ENCODE data around the gene ESPN. TPM values are rescaled to one million over a fixed set of nuclear protein-coding genes. Genes with fewer than 3 reads are reported as not detected.

The ESPN gene
- total RNA-seq, 1 donor from 2014 or later: 2.7 TPM

DNA sequence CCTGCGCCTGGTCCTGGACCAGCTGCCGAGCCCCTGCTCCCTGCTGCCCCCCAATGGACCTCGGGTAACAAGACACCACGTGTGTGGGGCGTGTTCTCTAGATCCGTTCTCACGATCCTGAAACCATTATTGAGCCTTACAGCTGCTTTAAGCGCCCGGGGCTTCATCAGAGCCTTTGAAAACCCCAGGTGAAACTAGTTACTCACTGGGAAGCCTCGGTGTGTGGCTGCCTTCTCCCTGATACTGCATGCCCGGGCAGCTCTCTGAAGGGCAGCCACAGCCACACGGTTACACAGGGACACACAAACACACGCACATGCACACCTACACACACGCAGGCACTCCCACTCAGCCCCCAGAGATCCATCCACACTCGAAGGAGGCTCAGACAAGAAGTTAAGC is 10.1 kb upstream of the ESPN start:
- no peak overlapping the region for H3K4me3 ChIP-seq (ENCODE audit: low read depth, low read length)
- TF ChIP-seq, protein P1, sequence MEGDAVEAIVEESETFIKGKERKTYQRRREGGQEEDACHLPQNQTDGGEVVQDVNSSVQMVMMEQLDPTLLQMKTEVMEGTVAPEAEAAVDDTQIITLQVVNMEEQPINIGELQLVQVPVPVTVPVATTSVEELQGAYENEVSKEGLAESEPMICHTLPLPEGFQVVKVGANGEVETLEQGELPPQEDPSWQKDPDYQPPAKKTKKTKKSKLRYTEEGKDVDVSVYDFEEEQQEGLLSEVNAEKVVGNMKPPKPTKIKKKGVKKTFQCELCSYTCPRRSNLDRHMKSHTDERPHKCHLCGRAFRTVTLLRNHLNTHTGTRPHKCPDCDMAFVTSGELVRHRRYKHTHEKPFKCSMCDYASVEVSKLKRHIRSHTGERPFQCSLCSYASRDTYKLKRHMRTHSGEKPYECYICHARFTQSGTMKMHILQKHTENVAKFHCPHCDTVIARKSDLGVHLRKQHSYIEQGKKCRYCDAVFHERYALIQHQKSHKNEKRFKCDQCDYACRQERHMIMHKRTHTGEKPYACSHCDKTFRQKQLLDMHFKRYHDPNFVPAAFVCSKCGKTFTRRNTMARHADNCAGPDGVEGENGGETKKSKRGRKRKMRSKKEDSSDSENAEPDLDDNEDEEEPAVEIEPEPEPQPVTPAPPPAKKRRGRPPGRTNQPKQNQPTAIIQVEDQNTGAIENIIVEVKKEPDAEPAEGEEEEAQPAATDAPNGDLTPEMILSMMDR (IDR thresholded peaks at IDR 0.05; ENCODE audit: insufficient read depth, low read length, poor library complexity, severe bottlenecking): peak; percentile 74
- peaks cover 49% of the 10 kb centered on the region for H3K27me3 ChIP-seq (ENCODE audit: control insufficient read depth, insufficient read depth, low read length)
- peak; percentile 34 for DNase-seq (ENCODE audit: low read depth)
- no peaks in the 10 kb centered on the region for H3K36me3 ChIP-seq (ENCODE audit: control insufficient read depth, insufficient read depth, low read length)

DNA sequence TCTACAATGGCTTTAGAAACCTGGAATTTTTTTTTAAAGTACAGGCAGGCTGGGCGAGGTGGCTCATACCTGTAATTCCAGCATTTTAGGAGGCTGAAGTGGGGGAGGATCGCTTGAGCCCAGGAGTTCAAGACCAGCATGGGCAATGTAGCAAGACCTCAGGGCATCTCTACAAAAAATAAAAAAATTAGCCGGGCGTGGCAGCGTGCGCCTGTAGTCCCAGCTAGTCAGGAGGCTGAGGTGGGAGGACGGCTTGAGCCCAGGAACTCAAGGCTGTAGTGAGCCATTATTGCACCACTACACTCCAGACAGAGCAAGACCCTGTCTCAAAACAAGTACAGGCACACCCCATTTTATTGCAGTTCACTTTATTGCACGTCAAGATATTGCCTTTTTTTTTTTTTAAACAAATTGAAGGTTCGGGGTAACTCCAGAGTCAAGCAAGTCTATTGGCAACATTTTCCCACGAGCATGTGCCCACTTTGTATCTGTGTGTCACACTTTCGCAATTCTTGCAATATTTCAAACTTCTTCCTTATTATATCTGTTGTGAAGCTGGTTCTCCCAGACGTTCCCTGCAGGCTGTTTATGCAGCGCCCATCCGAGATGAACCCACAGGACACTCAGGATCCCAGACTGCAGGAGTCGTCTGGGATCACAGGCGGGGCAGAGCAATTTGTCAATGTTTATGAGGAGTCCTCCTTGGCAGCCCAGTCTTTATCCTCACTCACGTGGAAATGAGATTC is 9.5 kb upstream of the ESPN start:
- Histone ChIP-seq H3K27me3 (ENCODE audit: control insufficient read depth, insufficient read depth, low read length) (peaks cover 55% of the 10 kb centered on the region), H3K4me3 (ENCODE audit: low read depth, low read length) (no peak overlapping the region), H3K36me3 (ENCODE audit: control insufficient read depth, insufficient read depth, low read length) (no peaks in the 10 kb centered on the region)
- DNase-seq (ENCODE audit: low read depth): no peak
- TF ChIP-seq, protein P1 (IDR thresholded peaks at IDR 0.05; ENCODE audit: insufficient read depth, low read length, poor library complexity, severe bottlenecking): no peak

DNA sequence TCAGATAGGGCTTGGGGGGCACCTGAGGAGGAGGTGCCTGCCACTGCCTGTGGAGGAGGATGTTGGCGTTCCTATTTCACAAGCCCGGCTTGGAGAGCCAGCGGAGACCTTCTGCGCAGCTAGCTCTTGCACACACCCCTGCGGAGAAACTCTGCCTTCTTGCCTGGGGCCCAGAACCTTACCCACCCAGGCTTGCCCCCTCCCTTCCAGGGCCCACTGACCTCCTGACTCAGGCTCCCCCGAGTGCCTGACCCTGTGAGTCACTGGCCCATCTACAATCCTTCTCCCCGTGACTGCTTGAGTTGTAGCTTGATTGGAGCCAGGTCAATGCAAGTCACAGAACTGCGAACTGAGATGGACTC is 8.3 kb upstream of the ESPN start:
- DNase-seq (ENCODE audit: low read depth): no peak

DNA sequence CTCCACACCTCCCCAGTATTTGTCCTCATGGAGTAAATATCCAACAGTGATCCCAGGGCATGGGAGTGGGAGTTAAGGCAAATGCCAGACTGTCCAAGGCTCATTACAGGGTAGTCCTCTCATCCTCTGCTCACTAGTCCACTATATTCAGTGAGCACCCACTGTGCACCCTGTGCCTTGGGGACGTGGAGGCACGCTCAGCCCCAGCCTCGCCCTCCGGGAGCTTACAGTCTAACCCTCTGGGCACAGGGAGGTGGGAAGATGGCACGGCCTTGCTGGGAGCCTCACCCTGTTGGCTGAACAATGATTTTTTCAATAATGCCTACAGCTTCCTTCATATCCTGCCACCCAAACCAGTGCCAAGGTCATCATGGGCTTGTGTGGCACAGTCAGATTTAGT is 7.7 kb upstream of the ESPN start:
- peaks cover 73% of the 10 kb centered on the region for H3K27me3 ChIP-seq (ENCODE audit: control insufficient read depth, insufficient read depth, low read length)
- no peak for DNase-seq (ENCODE audit: low read depth)
- TF ChIP-seq, protein P1 (IDR thresholded peaks at IDR 0.05; ENCODE audit: insufficient read depth, low read length, poor library complexity, severe bottlenecking): no peak
- no peaks in the 10 kb centered on the region for H3K36me3 ChIP-seq (ENCODE audit: control insufficient read depth, insufficient read depth, low read length)
- no peak overlapping the region for H3K4me3 ChIP-seq (ENCODE audit: low read depth, low read length)

More for the DNA sequence above, 8.3 kb upstream of the ESPN start:
- Histone ChIP-seq H3K27me3 (ENCODE audit: control insufficient read depth, insufficient read depth, low read length) (peaks cover 67% of the 10 kb centered on the region), H3K36me3 (ENCODE audit: control insufficient read depth, insufficient read depth, low read length) (no peaks in the 10 kb centered on the region), H3K4me3 (ENCODE audit: low read depth, low read length) (no peak overlapping the region)
- TF ChIP-seq, protein P1 (IDR thresholded peaks at IDR 0.05; ENCODE audit: insufficient read depth, low read length, poor library complexity, severe bottlenecking): no peak

DNA sequence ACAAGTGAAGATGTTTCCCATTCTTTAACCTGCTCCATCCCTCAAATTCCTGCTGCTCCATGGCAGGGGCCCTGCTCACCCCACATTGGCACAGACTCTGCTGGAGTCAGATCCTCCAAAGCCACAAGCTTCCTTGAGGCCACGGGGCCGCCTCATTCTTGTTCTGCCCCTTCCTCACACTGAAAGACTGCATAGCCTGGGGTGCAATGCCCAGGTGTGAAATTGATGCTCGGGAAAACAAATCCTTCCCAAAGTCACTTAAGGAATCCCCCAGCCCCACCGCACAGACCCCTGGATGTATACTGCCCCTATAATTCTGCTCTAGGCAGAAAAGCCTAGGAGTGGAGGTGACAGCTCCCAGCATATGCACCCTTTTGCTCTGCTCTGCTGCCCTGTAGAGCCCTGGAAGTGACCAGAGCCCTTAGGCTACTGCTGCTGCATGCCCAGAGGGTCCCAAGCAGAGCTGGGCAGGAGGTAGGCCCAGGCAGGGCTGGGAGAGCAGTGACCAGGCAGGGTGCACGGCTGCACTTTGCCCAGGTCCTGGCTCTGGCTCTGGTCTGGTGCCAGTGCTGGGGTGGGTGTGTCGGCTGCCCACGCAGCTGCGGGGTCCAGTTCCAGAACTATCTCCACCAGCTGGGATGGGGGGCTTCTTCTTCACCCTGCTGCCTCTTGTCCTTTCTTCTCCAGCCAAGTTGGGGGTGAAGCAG is 6.5 kb upstream of the ESPN start:
- no peak for DNase-seq (ENCODE audit: low read depth)
- no peak overlapping the region for H3K4me3 ChIP-seq (ENCODE audit: low read depth, low read length)
- TF ChIP-seq, protein P1 (IDR thresholded peaks at IDR 0.05; ENCODE audit: insufficient read depth, low read length, poor library complexity, severe bottlenecking): no peak
- no peaks in the 10 kb centered on the region for H3K36me3 ChIP-seq (ENCODE audit: control insufficient read depth, insufficient read depth, low read length)
- H3K27me3 ChIP-seq (ENCODE audit: control insufficient read depth, insufficient read depth, low read length): peaks cover 74% of the 10 kb centered on the region

All from kidney epithelial cell (primary cell).